GM19452 (cell line): ENCODE measurements around the gene TRERF1.

Experiments
- ATAC-seq: cut with Tn5 transposase; IDR thresholded peaks from one replicate; pipeline ENCODE4 v1.9.1; 2021; ENCODE audit not compliant: unreplicated experiment

Gene TRERF1

DNA sequence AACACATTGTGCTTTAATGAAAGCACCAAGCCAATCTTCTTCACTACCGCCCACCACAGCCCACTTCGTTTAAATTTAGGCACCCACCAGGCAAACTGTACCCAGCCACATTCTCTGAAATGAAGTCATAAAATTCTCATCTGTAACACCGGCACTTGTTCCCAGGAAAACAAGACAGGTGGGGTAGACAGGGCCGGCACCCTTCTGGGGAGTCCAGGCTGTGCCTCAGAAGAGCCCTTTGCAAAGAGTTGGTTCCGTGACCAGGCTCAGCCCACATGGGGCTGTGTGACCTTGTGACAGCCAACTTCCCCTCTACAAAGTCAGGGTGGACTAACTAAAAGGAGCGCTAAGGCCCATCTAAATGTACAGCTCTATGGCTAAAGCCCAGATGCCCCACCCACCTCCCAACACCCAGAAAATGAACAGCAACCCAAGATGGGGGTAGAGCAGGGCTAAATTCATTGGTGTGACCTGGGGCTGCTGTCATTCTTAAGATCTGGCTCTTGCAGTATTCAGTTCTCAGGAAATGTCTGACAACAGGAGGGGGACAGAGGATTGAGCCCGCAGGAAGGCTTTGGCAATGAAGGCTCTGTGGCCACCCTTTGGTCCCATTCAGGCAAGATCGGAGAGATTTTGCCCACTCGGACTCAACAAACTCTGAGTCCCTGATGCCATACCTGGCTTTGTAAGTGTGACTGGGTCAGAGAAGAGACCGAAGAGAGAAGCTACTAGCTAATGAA is 56.7 kb downstream of the TRERF1 start:
- no peak for ATAC-seq

DNA sequence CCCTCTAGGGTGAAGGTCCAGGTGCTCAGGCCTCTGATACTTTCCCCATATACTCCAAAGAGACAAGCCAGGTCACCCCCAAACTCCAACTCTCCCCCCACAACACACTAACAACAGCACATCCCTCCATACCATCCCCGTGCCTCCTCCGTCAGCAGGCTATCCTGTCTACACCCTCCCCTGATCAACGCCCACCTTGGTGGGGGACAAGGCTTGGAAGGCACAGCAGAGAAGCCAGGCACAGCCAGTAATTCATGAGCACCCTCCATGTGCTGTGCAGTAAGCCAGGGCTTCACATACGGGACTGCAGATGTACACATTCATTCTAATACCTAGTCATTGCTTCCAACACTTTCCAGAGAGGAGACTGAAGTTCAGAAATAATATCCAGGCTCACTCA is 57.6 kb downstream of the TRERF1 start:
- no peak for ATAC-seq

DNA sequence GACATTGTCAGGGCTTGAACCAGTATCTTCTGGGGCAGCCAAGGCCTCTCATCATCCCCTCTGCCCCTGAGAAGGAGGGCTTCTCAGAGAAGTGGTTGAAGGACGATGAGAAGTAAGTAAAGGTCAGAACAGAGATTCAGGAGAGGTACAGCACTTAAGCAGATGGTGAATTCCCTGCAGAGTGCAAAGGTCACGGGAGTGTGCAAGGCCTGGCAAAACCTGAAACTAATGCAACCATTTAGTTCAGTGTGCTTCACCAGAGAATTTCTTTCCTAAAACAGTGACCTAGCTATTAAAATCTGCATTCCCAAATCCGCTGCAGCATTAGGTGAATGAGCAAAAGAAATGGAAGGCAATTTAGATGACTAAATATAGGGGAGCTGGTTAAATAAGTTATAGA is 58.4 kb downstream of the TRERF1 start:
- no peak for ATAC-seq

DNA sequence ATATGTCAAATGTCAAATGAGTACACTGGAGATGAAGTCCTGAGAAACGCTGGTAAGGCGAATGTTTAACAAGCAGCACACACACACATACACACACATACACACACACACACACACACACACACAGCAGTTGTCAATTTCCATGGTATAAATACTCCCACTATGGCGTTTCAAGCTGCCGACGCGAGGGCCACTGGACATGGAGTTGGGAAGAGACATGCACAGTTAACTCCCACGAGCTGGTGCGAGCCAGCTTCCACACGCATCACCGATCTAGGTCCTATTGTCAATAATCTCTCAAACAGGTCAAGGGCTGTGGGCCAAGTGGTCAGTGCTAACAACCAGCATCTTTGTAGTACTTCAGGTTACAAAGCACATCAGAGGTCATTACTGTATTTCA is 58.9 kb downstream of the TRERF1 start:
- no peak for ATAC-seq

DNA sequence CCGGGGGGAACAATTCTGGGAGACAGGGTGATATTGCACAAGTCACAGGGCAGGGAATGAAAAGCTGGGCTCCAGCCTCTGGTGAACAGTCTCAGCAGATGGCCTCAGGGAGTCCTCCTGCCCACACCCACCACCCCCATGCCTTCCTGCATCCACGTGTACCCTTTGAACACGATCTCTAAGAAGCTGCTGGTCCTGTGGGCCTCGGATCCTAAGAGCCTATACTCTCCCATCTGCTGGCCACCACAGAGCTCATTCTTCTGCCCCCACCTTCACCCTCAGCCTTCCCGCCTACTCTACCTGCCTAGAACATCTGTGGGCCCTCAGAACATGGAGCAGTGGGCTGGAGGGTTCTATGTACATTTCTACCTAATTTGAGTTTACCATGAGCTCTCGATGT is 60.3 kb downstream of the TRERF1 start:
- ATAC-seq = no peak

DNA sequence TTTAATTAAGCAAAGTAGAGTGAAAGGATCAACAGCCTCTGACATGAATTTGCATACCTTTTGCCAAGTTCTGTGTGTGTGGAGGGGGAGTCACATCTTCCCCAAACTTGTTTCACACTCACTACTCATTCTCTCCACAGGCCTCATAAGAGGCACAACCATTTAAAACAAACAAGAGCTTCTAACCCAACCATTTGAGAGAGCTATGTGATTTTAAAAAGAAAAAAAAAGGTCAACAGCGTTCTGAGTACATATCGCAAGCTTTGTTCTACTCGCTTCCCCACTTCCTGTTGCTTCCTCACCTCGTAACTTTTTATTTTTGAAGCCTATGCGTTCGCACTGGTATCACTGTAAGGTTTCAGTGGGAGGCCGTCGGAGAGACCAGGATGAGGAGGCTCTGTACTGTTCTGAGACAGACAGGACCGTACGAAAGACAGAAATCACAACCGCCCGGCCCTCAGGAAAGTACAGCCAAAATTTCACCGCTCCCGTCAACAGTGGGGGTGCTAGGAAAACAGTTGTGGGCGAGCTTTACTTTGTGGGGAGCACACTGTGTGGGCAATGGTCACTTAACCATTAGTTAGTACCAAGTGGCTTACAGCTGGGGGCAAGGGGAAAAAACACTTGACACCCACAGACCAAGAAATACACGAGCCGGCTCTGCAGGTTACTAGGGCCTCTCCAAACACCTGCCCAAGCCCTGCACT is 61.3 kb downstream of the TRERF1 start:
- no peak for ATAC-seq

DNA sequence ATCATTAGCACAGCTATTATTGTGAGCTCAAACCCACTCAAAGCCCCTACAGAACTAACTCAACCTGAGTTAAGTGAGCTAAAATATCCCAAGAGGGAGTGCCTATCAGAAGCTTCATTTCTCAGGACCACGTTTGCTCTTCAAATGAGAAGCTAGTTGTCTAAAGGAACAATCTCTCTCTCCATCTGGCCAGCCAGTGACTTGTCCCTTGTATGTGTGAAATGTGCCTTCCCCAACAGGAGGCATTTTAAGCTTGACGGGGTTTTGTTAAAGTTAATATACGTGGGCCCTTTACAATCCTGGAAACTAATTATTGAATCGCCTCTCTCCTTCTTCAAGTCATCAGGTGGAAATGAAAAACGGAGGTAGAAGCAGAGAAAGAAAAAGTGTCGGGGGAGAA is 62.0 kb downstream of the TRERF1 start:
- no peak for ATAC-seq

DNA sequence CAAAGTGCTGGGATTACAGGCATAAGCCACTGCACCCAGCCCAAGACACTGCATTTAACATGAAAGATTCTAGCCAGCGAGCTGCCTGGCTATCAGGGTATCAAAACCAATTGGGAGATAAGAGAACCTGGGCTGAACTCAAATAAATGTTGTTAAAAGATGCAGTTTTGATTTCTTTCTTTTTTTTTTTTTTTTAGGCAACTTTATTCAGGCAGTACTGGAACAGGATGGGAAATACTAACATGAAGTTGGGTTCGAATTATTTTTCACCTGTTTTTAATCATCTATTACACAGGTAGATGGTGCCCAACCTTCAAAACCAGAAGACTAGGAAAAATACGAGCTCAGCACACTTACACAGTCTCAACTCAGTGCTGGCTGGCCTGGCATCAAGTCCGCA is 63.7 kb downstream of the TRERF1 start:
- ATAC-seq = no peak

DNA sequence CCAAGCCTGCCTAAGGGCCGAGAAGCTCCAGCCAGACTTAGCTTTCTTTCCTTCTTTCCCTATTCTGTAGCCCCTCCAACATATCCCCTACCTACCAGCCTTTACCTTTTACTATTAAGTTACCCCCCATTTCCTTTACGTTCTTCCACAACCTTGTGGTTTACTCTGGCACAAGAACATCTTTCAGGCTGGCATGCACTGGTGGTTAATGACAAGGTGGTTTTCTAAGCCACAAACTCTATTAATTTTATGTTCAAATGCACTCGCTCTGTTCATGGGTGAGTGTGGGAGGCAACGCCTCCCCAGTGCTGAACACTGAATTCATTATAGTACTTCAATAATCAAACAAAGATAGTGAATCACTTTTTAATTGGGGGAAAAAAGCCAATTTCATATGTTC is 64.4 kb downstream of the TRERF1 start:
- ATAC-seq = no peak

DNA sequence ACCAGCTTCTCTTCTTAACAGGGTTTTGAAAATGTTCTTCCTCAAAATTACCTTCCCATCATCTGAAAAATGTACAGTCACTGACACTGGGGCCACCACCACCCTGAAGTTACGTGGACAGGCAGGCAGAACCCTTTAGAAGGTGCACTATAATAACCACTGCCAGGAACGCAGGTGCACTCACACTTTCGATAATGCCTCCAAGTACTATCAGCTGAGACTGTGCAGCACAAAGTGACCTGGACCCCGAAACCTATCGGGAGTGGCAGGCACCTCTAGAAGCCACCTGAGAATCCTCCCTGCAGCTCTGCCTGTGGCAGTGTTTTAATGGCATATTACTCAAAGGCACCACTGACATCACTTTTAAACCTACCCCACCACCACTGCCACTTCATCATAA is 66.4 kb downstream of the TRERF1 start:
- ATAC-seq = no peak

DNA sequence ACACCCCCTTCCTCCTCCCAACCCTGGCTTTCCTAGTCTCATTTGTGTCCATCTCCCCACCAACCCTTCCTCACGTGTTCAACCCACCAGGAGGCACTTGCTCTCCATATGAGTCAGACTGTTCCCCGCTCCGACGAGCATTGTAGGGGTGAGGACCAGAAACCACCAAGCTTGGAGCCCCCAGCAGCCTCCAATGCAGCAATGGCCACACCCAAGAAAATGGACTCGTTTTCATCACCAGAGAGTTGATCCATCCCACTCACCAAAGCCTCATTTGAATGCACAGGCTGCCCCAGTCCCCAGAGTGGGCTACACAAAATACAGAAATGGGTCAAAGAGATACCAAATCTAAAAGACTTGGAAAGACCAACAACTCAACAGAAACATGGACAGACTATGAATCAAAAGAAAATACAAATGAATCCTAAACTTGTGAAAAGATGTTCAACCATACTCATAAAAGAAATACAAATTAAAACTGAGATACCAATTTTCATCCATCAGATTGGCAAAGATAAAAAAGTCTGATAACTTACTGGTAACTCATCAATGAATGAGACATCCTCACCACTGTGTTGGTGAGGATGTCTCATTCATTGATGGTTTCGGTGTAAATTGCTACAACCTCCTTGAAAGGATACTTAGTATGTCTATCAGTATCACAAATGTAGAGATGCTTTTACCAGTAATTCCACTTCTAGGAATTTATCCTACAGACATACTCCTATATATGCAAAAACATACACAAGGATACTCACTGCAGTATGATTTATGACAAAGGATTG is 68.1 kb downstream of the TRERF1 start:
- ATAC-seq = no peak

DNA sequence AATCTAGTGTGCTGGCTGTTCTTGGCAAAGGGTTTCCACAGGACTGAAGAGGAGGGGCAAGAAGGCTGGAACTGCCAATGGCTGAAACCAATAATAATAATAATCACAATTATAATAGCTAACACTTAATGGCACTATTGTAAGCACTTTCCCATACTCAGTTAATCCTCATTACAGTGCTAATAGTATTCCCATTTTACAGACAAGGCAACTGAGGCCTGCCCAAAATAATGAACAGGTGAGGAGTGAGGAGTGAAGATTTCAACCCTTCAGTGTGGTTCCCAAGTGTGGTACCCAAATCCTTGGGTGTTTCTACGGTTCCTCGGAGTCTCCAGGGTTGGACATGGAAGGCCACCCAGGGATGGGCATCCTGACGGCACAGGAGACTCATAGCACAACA is 69.9 kb downstream of the TRERF1 start:
- ATAC-seq = no peak

DNA sequence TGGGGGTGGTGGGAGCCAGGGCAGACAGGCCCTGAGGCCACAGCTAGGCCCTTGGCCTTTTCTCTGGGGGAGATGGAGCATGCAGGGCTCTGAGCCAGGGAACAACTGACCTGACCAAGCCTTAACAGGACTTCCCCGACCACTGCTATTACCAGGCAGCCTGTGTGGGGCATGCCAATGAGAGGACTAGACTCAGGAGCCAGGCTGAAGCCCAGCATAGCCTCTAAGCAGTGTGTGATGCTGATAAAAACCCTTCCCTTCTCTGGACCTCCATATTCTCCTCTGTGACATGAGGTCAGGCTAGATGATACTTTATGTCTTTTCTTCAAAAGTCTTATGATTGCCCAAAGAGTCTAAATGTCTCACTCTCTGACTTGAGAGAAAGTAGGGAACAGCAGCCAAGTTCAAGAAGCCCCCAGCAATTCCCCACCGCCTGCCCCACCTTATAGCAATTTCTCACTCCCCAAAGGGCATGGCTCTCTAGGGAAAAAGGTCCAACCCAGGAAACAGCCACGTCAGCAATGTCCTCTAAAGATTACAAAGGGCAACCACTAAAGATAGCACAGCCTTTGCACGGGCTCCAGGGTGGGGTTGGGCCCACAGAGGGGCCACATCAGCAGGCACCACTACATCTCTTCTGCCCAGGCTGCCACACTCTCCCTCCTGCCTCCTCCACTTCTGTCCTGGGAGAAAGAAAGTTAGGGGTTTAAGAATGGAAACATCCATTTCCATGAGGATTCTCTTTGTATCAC is 71.3 kb downstream of the TRERF1 start:
- ATAC-seq = no peak

DNA sequence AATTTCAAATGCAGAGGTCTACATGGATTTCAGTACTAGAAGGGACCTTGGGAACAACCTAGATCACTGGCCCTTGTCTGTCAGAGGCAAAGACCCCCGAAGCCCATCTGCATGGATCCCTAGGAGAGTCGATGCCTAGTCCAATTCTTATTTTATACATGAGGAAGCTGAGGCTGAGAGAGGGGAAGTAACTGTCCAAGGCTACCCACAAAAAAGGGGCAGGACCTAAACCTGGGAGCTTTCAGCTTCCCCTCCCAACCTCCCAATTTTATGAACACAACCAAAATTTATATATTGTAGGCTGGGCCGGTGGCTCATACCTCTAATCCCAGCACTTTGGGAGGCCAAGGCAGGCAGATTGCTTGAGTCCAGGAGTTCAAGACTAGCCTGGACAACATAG is 73.2 kb downstream of the TRERF1 start:
- ATAC-seq = no peak

DNA sequence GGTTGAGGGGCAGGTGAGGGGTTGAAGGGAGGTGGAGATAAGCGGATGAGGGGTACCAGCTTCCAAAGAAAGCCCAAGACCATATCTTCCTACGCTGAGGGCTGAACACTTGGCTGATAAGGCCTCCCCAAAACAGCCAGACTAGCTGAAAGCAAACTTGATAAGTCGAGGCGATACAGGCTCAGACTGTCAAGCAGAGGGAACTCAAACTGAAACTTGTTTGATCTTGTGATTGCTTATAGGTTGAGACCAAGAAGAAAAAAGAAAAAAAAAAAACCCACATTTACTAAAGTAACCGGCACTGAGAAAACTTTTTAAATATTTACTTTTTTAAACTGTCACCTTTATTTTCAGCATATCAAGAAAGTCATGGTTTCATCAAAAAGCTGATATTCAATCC is 73.6 kb downstream of the TRERF1 start:
- ATAC-seq = no peak

DNA sequence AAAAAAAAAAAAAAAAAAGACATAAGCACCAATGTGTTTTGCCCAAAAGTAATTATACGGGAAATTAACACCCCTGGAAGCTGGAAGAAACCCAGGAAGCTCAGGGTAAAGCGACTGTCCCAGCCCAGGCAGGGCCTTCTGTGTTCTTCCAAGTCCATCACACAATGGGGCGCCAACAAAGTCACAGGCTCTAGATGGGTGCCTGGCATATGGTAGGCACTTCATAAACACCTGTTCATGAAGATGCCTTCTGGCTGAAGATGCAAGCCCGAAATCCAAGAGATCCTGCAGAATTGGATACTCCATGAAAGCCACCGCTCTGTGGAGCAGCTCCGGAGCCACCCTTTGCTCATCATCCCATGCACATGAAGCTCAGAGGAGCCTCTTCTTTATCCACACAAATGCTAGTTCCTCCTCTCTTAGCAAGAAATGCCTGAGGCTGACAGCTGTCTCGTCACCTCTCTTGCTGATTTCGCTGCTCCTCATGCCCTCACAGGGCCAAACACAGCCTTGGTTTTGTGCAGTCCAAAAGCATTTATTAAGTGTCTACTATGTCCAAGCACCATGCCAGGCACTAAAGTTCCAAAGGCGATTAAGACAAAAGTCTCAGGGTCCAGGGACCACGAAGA is 76.6 kb downstream of the TRERF1 start:
- ATAC-seq = no peak

DNA sequence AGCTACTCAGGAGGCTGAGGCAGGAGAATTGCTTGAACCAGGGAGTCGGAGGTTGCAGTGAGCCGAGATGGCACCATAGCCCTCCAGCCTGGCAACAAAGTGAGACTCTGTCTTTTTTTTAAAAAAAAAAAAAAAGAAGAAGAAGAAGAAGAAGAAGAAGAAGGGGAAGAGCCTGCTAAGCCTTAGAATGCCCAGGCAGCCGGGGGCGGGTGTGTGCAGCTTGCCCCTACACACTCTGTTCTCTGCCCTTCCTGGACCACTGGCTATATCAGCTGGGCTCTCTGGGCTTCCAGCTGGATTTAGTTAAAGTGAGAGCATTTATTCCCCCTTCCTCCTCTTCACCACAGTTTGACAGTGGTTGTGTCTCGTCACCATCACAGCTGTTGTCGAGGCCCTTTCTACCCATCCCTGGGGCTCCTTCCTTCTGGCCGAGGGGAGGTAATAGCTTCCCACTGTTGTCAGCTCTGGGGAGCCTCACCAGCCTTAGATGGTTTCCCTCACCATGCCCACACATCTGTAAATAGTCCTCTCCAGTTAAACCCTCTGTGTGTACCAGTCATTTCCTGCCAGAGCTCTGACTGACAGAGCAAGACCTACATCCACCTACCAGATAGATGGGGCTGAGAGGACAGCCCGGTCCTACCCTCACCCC is 77.6 kb downstream of the TRERF1 start:
- no peak for ATAC-seq

DNA sequence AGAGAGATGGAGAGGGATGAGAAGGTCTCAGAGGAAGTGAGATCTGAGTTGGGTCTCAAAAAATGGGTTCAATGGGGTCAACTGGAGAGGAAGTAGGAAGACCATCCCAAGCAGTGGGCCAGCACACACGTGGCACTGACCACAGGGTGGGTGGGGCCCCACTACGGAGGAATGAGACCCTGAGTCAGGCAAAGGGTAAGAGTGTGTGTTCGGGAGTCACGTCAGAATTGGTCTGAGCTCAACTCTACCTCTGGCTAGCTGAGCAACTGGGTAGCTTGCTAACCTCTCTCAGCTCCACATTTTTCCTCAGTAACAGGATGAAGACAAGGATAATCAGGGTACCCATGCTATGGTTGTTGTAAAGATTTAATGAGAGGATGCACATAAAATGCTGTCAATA is 79.0 kb downstream of the TRERF1 start:
- no peak for ATAC-seq

DNA sequence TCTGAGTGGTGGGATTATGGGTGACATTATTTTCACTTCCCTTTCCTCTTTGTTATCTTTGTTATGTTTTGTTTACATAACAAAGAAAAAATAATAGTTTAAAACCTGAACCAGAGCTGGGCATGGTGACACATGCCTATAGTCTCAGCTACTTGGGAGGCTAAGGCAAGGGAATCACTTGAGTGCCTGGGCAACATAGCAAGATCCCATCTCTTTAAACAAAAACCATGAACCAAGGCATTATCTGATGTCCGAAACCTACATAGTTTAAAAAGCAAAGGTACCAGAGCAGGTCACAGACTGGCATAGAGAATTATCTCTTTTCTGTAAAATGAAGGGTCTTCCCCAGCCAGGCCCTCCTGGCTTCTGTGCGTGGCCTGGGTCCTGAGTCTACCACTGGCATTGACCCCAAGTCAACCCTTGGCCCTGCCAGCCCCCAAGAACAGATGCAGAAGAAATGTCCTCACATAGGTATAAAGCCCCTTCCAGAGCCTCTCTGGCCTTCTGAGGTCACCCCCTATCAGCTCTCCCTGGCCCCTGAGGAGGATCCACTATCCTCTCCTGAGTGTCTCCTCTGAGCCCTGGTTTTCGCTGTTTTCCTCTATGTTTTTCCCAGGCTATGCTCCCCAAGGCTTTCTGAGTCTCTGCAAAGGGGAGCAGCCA is 81.3 kb downstream of the TRERF1 start:
- ATAC-seq = no peak

DNA sequence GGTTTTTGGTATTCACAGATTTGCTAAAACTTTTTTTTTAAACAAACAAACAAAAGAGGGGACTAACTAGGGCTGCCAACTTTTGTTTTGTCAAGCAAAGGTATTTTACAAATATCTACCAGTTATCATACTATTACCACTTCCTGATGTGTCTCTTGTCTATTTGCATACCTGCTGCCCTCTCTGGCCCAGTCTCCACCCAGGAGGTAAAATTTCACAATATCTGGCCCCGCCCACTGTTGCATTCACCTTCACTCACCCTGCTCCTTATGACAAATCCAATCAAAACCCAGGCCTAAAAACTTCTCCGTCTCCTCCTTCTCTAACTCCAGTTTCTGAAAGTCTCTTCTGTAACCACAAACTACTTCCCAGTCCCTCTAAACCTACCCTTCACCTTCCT is 82.2 kb downstream of the TRERF1 start:
- ATAC-seq = no peak
